WTC11 (cell line): ENCODE results near the gene DCAF6. TPM values are rescaled to one million over a fixed set of nuclear protein-coding genes. Genes with fewer than 3 reads are reported as not detected.

ENCODE experiments used
- ATAC-seq: fragments of 200-7000 bp; cut with Tn5 transposase; 2 replicates; pipeline ENCODE4 v1.10.0; 2021; ENCODE audit warnings: mild to moderate bottlenecking, moderate library complexity
- CTCF ChIA-PET: fragments of 300-600 bp; sonication (Branson Sonifier 250); formaldehyde crosslinking; loops from one replicate; lab custom pipeline; 2021; ENCODE audit warnings: antibody characterized with exemption; lab: Charles Lee
- POLR2A ChIA-PET: fragments of 350-600 bp; sonication (Branson Sonifier 250); formaldehyde crosslinking; loops from one replicate; lab custom pipeline; 2021; ENCODE audit warnings: antibody characterized with exemption; lab: Charles Lee
- DNase-seq: peaks from one replicate; pipeline ENCODE4 v3.0.0; 2021; ENCODE audit warnings: low spot score
- H3K27ac Mint-ChIP-seq: 2 replicates; pipeline ENCODE4 v1.8.0; 2021; ENCODE audit warnings: mixed read lengths
- H3K27me3 Mint-ChIP-seq: 2 replicates; pipeline ENCODE4 v1.8.0; 2021; ENCODE audit warnings: low read depth, mild to moderate bottlenecking, moderate library complexity, mixed read lengths
- H3K36me3 Mint-ChIP-seq: 2 replicates; pipeline ENCODE4 v1.8.0; 2021; ENCODE audit warnings: mixed read lengths
- H3K4me1 Mint-ChIP-seq: 2 replicates; pipeline ENCODE4 v1.8.0; 2022; ENCODE audit warnings: mixed read lengths
- H3K4me3 Mint-ChIP-seq: 2 replicates; pipeline ENCODE4 v1.8.0; 2021; ENCODE audit warnings: mild to moderate bottlenecking, moderate library complexity, mixed read lengths
- H3K9me3 Mint-ChIP-seq: 2 replicates; pipeline ENCODE4 v1.8.0; 2021; ENCODE audit warnings: mixed read lengths
- ATF1 ChIP-seq: sonication (generic); formaldehyde crosslinking; IDR thresholded peaks from 2 replicates; pipeline ENCODE4 v1.8.1; 2023; ENCODE audit warnings: mild to moderate bottlenecking, moderate library complexity, missing genetic modification reagents
- TP53 ChIP-seq: sonication (generic); formaldehyde crosslinking; IDR thresholded peaks from 2 replicates; pipeline ENCODE4 v1.8.1; 2023; ENCODE audit warnings: mild to moderate bottlenecking, missing genetic modification reagents
- microRNA-seq: library from miRNA; unstranded; fragments of <30 nt; microRNA quantifications from one replicate; pipeline ENCODE4 v1.2.0, GENCODE V29; 2022; ENCODE audit warnings: borderline number of aligned reads
- total RNA-seq: library from RNA; stranded (reverse); gene quantifications from 3 replicates; pipeline ENCODE4 v1.2.3, GENCODE V29; 2021
- TF ChIP-seq, protein P1 (sequence below): sonication (generic); formaldehyde crosslinking; IDR thresholded peaks from 2 replicates; pipeline ENCODE4 v1.8.0; 2022; ENCODE audit warnings: mild to moderate bottlenecking, missing genetic modification reagents
- TF ChIP-seq, protein P2 (sequence below): fragments of 250-450 bp; sonication (Bioruptor Pico); IDR thresholded peaks from 2 replicates; pipeline ENCODE4 v1.9.0; 2021; ENCODE audit warnings: moderate library complexity, mild to moderate bottlenecking, inconsistent platforms, borderline replicate concordance
- TF ChIP-seq, protein P3 (sequence below): sonication (generic); formaldehyde crosslinking; IDR thresholded peaks from 2 replicates; pipeline ENCODE4 v1.8.0; 2023; ENCODE audit warnings: missing genetic modification reagents
- TF ChIP-seq, protein P4 (sequence below): sonication (generic); formaldehyde crosslinking; IDR thresholded peaks from 2 replicates; pipeline ENCODE4 v1.8.1; 2022; ENCODE audit warnings: low read depth, mild to moderate bottlenecking, moderate library complexity, missing genetic modification reagents, borderline replicate concordance

DCAF6 gene
- total RNA-seq, 1 experiment from 2014 or later = 13.5 TPM

DNA sequence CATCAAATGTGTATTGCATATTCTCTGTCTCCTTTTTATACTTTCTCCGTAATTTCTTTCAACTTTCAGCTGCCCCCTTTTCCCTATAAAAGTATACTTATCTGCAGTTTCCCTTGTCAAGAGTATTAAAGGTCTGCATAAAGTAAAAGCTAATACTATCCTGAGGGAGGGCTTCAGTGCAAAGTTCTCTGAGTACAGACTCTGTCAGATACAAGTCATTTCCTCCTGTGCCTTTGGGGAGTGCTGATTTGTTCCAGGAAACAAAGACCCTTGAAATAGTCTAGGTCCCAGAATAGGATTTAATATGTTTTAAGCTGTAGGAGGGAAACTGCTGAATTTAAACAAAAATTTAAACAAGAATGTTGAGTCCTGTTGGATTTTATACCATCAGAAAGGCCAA, 188.6 kb downstream of the DCAF6 start:
- CTCF ChIA-PET = interaction anchor here (2.1 kb wide), 2 partner anchors 43 to 110 kb away, joined by 5 to 11 read pairs; no protein-coding TSS in a partner anchor

More for the DNA sequence above, 188.6 kb downstream of the DCAF6 start:
- Mint-ChIP-seq H3K9me3 (peaks cover 19% of the 10 kb centered on the region), H3K4me1 (no peaks in the 10 kb centered on the region), H3K4me3 (no peak overlapping the region), H3K36me3 (peaks cover 33% of the 10 kb centered on the region), H3K27ac (no peak overlapping the region), H3K27me3 (no peaks in the 10 kb centered on the region)
- POLR2A ChIA-PET = no interaction called here
- DNase-seq (no peak), ATAC-seq (no peak)
- TF ChIP-seq ATF1 (no peak), TP53 (CRISPR knock-in tag) (no peak)
- TF ChIP-seq, protein P1, sequence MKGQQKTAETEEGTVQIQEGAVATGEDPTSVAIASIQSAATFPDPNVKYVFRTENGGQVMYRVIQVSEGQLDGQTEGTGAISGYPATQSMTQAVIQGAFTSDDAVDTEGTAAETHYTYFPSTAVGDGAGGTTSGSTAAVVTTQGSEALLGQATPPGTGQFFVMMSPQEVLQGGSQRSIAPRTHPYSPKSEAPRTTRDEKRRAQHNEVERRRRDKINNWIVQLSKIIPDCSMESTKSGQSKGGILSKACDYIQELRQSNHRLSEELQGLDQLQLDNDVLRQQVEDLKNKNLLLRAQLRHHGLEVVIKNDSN = no peak
- TF ChIP-seq, protein P2, sequence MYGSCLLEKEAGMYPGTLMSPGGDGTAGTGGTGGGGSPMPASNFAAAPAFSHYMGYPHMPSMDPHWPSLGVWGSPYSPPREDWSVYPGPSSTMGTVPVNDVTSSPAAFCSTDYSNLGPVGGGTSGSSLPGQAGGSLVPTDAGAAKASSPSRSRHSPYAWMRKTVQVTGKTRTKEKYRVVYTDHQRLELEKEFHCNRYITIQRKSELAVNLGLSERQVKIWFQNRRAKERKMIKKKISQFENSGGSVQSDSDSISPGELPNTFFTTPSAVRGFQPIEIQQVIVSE (CRISPR knock-in tag) = no peak
- TF ChIP-seq, protein P3, sequence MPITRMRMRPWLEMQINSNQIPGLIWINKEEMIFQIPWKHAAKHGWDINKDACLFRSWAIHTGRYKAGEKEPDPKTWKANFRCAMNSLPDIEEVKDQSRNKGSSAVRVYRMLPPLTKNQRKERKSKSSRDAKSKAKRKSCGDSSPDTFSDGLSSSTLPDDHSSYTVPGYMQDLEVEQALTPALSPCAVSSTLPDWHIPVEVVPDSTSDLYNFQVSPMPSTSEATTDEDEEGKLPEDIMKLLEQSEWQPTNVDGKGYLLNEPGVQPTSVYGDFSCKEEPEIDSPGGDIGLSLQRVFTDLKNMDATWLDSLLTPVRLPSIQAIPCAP (CRISPR knock-in tag) = no peak
- TF ChIP-seq, protein P4, sequence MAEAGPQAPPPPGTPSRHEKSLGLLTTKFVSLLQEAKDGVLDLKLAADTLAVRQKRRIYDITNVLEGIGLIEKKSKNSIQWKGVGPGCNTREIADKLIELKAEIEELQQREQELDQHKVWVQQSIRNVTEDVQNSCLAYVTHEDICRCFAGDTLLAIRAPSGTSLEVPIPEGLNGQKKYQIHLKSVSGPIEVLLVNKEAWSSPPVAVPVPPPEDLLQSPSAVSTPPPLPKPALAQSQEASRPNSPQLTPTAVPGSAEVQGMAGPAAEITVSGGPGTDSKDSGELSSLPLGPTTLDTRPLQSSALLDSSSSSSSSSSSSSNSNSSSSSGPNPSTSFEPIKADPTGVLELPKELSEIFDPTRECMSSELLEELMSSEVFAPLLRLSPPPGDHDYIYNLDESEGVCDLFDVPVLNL (CRISPR knock-in tag) = no peak

Small RNAs within 50 kb of the gene (microRNA-seq; reads per million reads assigned to microRNA genes)
- not detected for gene MIR1255B2

Other genes starting within 250 kb of the DCAF6 start
- 71.7 to 74.1 TPM (median 72.3 TPM) in 3 replicates for gene MPZL1, start 214.7 kb upstream of the DCAF6 start, total RNA-seq
- 0.07 to 0.34 TPM in 2 of 3 replicates, not detected in the other for gene ADCY10, start 22.5 kb upstream of the DCAF6 start, total RNA-seq
- 35.2 to 42.8 TPM (median 36.9 TPM) in 3 replicates for gene MPC2, start 389 bp downstream of the DCAF6 start, total RNA-seq
- gene GPR161, start 200.2 kb downstream of the DCAF6 start, total RNA-seq = 11.0 to 11.6 TPM (median 11.2 TPM) in 3 replicates
- 25.3 to 25.8 TPM (median 25.4 TPM) in 3 replicates for gene TIPRL, start 242.3 kb downstream of the DCAF6 start, total RNA-seq